Measurements from ENCODE around the gene TBXAS1. TPM values are rescaled to one million over a fixed set of nuclear protein-coding genes. Genes with fewer than 3 reads are reported as not detected.

TBXAS1 gene
- polyA plus RNA-seq, 1 donor from 2014 or later = 0.93 TPM

GRCh38 chr7:140047197-140047596 is 218.1 kb downstream of the TBXAS1 start:
- Histone ChIP-seq H3K9ac (ENCODE audit: low read length) (no peak overlapping the region), H4K20me1 (ENCODE audit: insufficient read depth) (no peaks in the 10 kb centered on the region), H3K9me3 (ENCODE audit: low read length) (peaks cover 3% of the 10 kb centered on the region), H3F3A (ENCODE audit: insufficient read depth, low read length, poor library complexity, severe bottlenecking) (no peaks in the 10 kb centered on the region), H3K4me2 (ENCODE audit: low read length) (no peak overlapping the region), H3K36me3 (ENCODE audit: insufficient read depth, low read length) (no peaks in the 10 kb centered on the region), H3K79me2 (replicated peaks; ENCODE audit: insufficient read depth, low read length) (no peaks in the 10 kb centered on the region), H3K27me3 (ENCODE audit: insufficient read depth, low read depth, low read length) (no peaks in the 10 kb centered on the region), H3K9me2 (ENCODE audit: insufficient read depth, low read length) (no peaks in the 10 kb centered on the region), H3K27ac (ENCODE audit: low read length) (no peak overlapping the region), H2AFZ (ENCODE audit: low read depth, low read length) (no peak overlapping the region), H3K4me3 (ENCODE audit: low read length) (no peak overlapping the region)
- TF ChIP-seq CTCF (IDR thresholded peaks at IDR 0.05; ENCODE audit: poor library complexity, severe bottlenecking) (no peak), TAF1 (IDR thresholded peaks at IDR 0.05; ENCODE audit: low read depth) (no peak), REST (IDR thresholded peaks at IDR 0.05; ENCODE audit: borderline replicate concordance) (no peak), EP300 (conservative IDR thresholded peaks at IDR 0.05; ENCODE audit: poor library complexity, severe bottlenecking) (no peak), SMC3 (conservative IDR thresholded peaks at IDR 0.05; ENCODE audit: poor library complexity) (no peak), RAD21 (conservative IDR thresholded peaks at IDR 0.05) (no peak)

DNA sequence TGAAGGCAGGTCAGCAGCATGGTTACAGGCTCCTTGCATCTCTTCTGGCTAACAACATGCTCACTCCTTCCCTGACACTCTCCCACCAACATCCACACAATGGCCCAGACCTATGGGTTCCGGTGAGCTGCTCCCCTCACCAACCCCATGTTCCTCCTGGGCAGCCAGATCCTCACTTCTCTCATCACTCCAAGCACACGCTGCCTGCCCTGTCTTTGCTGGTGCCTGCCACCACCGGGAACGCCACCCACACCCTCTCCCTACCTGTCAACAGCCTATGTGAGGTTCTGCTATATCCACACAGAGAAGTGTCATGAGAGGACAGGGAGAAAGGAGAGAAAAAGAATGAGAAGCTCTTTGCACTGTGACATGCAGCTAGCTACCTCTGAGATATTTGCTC is 219.1 kb downstream of the TBXAS1 start:
- no peaks in the 10 kb centered on the region for H3K27me3 ChIP-seq (ENCODE audit: insufficient read depth, low read depth, low read length)
- peaks cover 3% of the 10 kb centered on the region for H3K9me3 ChIP-seq (ENCODE audit: low read length)
- no peak overlapping the region for H3K4me2 ChIP-seq (ENCODE audit: low read length)
- no peaks in the 10 kb centered on the region for H3F3A ChIP-seq (ENCODE audit: insufficient read depth, low read length, poor library complexity, severe bottlenecking)
- H4K20me1 ChIP-seq (ENCODE audit: insufficient read depth) = no peaks in the 10 kb centered on the region
- H3K27ac ChIP-seq (ENCODE audit: low read length) = no peak overlapping the region
- H3K9me2 ChIP-seq (ENCODE audit: insufficient read depth, low read length) = no peaks in the 10 kb centered on the region
- H3K4me3 ChIP-seq (ENCODE audit: low read length) = no peak overlapping the region
- no peaks in the 10 kb centered on the region for H3K79me2 ChIP-seq (replicated peaks; ENCODE audit: insufficient read depth, low read length)
- no peak overlapping the region for H3K9ac ChIP-seq (ENCODE audit: low read length)
- TF ChIP-seq EZH2 (IDR thresholded peaks at IDR 0.05; ENCODE audit: borderline replicate concordance, insufficient read depth, low read length, poor library complexity, severe bottlenecking) = no peak
- TF ChIP-seq SMC3 (conservative IDR thresholded peaks at IDR 0.05; ENCODE audit: poor library complexity) = no peak
- H3K36me3 ChIP-seq (ENCODE audit: insufficient read depth, low read length) = no peaks in the 10 kb centered on the region
- H2AFZ ChIP-seq (ENCODE audit: low read depth, low read length) = no peak overlapping the region

DNA sequence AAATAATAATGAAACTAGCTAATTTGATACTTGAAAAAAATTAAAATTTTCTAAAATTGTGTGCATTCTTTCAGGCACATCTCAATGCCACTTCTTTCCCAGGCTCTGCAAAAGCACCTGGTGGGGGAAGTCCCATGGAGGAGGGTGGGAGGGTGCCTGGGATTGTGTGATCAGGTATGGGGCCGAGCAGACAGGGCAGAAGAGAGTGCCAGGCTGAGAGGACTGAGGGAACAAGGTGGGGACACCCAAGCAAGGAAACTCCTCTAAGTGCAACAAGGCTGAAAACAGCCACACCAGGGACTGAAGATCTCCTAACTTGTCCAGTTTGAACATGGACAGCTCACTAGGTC is 219.9 kb downstream of the TBXAS1 start:
- Histone ChIP-seq H4K20me1 (ENCODE audit: insufficient read depth) (no peaks in the 10 kb centered on the region), H3K4me2 (ENCODE audit: low read length) (no peak overlapping the region), H3K9me3 (ENCODE audit: low read length) (peaks cover 3% of the 10 kb centered on the region), H3K9me2 (ENCODE audit: insufficient read depth, low read length) (no peaks in the 10 kb centered on the region), H3K9ac (ENCODE audit: low read length) (no peak overlapping the region), H3K27me3 (ENCODE audit: insufficient read depth, low read depth, low read length) (no peaks in the 10 kb centered on the region), H3F3A (ENCODE audit: insufficient read depth, low read length, poor library complexity, severe bottlenecking) (no peaks in the 10 kb centered on the region), H3K79me2 (replicated peaks; ENCODE audit: insufficient read depth, low read length) (no peaks in the 10 kb centered on the region), H3K4me3 (ENCODE audit: low read length) (no peak overlapping the region), H3K36me3 (ENCODE audit: insufficient read depth, low read length) (no peaks in the 10 kb centered on the region), H3K27ac (ENCODE audit: low read length) (no peak overlapping the region), H2AFZ (ENCODE audit: low read depth, low read length) (no peak overlapping the region)
- no peak for TF ChIP-seq CTCF (IDR thresholded peaks at IDR 0.05; ENCODE audit: poor library complexity, severe bottlenecking)
- no peak for TF ChIP-seq POLR2AphosphoS5 (IDR thresholded peaks at IDR 0.05)
- TF ChIP-seq TAF1 (IDR thresholded peaks at IDR 0.05; ENCODE audit: low read depth) = no peak
- TF ChIP-seq SMC3 (conservative IDR thresholded peaks at IDR 0.05; ENCODE audit: poor library complexity) = no peak
- TF ChIP-seq EP300 (conservative IDR thresholded peaks at IDR 0.05; ENCODE audit: poor library complexity, severe bottlenecking) = no peak
- TF ChIP-seq RAD21 (conservative IDR thresholded peaks at IDR 0.05) = no peak

Measured in neural cell (in vitro differentiated cells).